Measurements from ENCODE around the gene MINDY4. TPM values are rescaled to one million over a fixed set of nuclear protein-coding genes. Genes with fewer than 3 reads are reported as not detected.

MINDY4 gene
- total and polyA plus RNA-seq, 2 of the 8 experiments (the other 6 are each of a cell fraction or from before 2014, with no cell fraction given) = 1.3 to 3.6 TPM

GRCh38 chr7:30754315-30754877 is 16.8 kb upstream of the MINDY4 start:
- H3K23ac ChIP-seq (ENCODE audit: insufficient read length) = no peak overlapping the region
- CTCF ChIA-PET (ENCODE audit: partially characterized antibody) = interaction anchor here (2.1 kb wide), 1 partner anchor 72 kb away, joined by 4 read pairs; the partner anchor contains the start of gene CRHR2
- 74 to 100% methylated on average over 2 to 6 of the region's 6 CpGs for WGBS, 2 experiments (ENCODE audit: extremely low coverage in 1 of 2, insufficient coverage in 1 of 2, insufficient read length in 1 of 2, insufficient replicate concordance in 2 of 2, low coverage in 1 of 2, low lambda C conversion rate in 2 of 2, missing lambda C conversion rate in 1 of 2)
- TF ChIP-seq CBX8 (IDR thresholded peaks at IDR 0.05; ENCODE audit: borderline replicate concordance, low read depth, low read length) = no peak
- no peak for TF ChIP-seq BACH1 (IDR thresholded peaks at IDR 0.05; ENCODE audit: low read length)
- no peak for TF ChIP-seq GABPA (IDR thresholded peaks at IDR 0.05; ENCODE audit: borderline replicate concordance, insufficient read depth, low read length)
- TF ChIP-seq USF2 (IDR thresholded peaks at IDR 0.05; ENCODE audit: low read length) = no peak
- TF ChIP-seq GTF2F1 (IDR thresholded peaks at IDR 0.05; ENCODE audit: borderline replicate concordance, low read depth, low read length) = no peak
- no peak for TF ChIP-seq SIRT6 (IDR thresholded peaks at IDR 0.05; ENCODE audit: low read length)
- TF ChIP-seq RXRA (IDR thresholded peaks at IDR 0.05; ENCODE audit: insufficient read depth, low read depth, low read length) = no peak
- TF ChIP-seq ATF2 (IDR thresholded peaks at IDR 0.05; ENCODE audit: low read length) = no peak
- no peak for TF ChIP-seq CHD2 (IDR thresholded peaks at IDR 0.05; ENCODE audit: low read length)
- TF ChIP-seq TCF12 (IDR thresholded peaks at IDR 0.05; ENCODE audit: low read depth, low read length) = no peak
- TF ChIP-seq NANOG (IDR thresholded peaks at IDR 0.05; ENCODE audit: insufficient read depth, low read depth, low read length, poor library complexity, severe bottlenecking) = no peak

More at GRCh38 chr7:30754315-30754877, 16.8 kb upstream of the MINDY4 start:
- Histone ChIP-seq H2BK12ac (ENCODE audit: low read depth, low read length) (no peak overlapping the region), H3K9me3 (ENCODE audit: insufficient read depth in 2 of 2, low read depth in 1 of 2, low read length in 1 of 2) (no peaks in the 10 kb centered on the region; a peak in 1 of 4 replicates), H3K4ac (replicated peaks; ENCODE audit: insufficient read length, low read depth, low read length) (no peak overlapping the region), H2BK5ac (ENCODE audit: low read depth, low read length) (no peak overlapping the region), H3K14ac (ENCODE audit: insufficient read length) (no peak overlapping the region), H4K8ac (ENCODE audit: extremely low read depth, insufficient read depth, low read length) (no peak overlapping the region), H3K18ac (ENCODE audit: extremely low read depth, low read length) (no peak overlapping the region), H3K9ac (replicated peaks in 1 of 4; ENCODE audit: extremely low read depth in 1 of 4, low read depth in 3 of 4, low read length in 3 of 4) (no peak overlapping the region), H2AFZ (ENCODE audit: low read length) (no peak overlapping the region), H4K20me1 (replicated peaks in 1 of 2; ENCODE audit: control insufficient read depth in 1 of 2, insufficient read depth in 2 of 2, low read length in 2 of 2) (peaks cover 0 to 5% of the 10 kb centered on the region in 2 experiments), H3K23me2 (ENCODE audit: low read depth, low read length) (peaks cover 6% of the 10 kb centered on the region; the same call in 1 of the 2 replicates), H3K4me3 (ENCODE audit: extremely low read depth in 1 of 4, insufficient read depth in 2 of 4, low read depth in 3 of 4, low read length in 4 of 4) (no peak overlapping the region), H2AK5ac (ENCODE audit: low read depth, low read length) (no peak overlapping the region), H2BK120ac (replicated peaks; ENCODE audit: low read depth, low read length) (no peak overlapping the region), H4K5ac (ENCODE audit: insufficient read length, low read depth, low read length) (no peak overlapping the region), H3K27ac (ENCODE audit: low read depth, low read length) (no peak overlapping the region), H2BK15ac (ENCODE audit: low read length) (no peak overlapping the region), H3K27me3 (replicated peaks in 1 of 4; ENCODE audit: control insufficient read depth in 3 of 4, extremely low read depth in 1 of 4, insufficient read depth in 3 of 4, low read length in 3 of 4) (no peaks in the 10 kb centered on the region; a peak in 1 of 7 replicates), H3K79me2 (ENCODE audit: control insufficient read depth in 1 of 2, insufficient read depth in 2 of 2, low read length in 2 of 2) (no peaks in the 10 kb centered on the region), H3K4me2 (ENCODE audit: insufficient read depth in 1 of 2, low read depth in 2 of 2, low read length in 2 of 2) (no peak overlapping the region), H3K36me3 (ENCODE audit: control insufficient read depth in 2 of 4, insufficient read depth in 4 of 4, low read length in 3 of 4) (no peaks in the 10 kb centered on the region), H4K91ac (replicated peaks; ENCODE audit: insufficient read length, low read length) (no peak overlapping the region), H2BK20ac (ENCODE audit: low read length) (no peak overlapping the region), H3K79me1 (ENCODE audit: low read depth, low read length) (no peaks in the 10 kb centered on the region), H3K56ac (replicated peaks; ENCODE audit: insufficient read length, low read depth, low read length) (peak overlapping the region; percentile 13), H3K4me1 (replicated peaks in 1 of 4; ENCODE audit: control insufficient read depth in 3 of 4, insufficient read depth in 4 of 4, low read length in 3 of 4) (no peaks in the 10 kb centered on the region; a peak in 1 of 7 replicates)
- POLR2A ChIA-PET (ENCODE audit: partially characterized antibody) = no interaction called here
- no peak for DNase-seq (ENCODE audit: low read depth in 1 of 2, low spot score in 2 of 2)
- no peak for FAIRE-seq

All from H1 (cell line).